ENCODE measurements around the gene TTLL11.

TTLL11 gene

GRCh38 chr9:122125158-122125508, 32.0 kb upstream of the TTLL11 start:
- no peak overlapping the region for H3K9ac ChIP-seq (ENCODE audit: low read depth, low read length, poor library complexity, severe bottlenecking)
- no peaks in the 10 kb centered on the region for H3K9me3 ChIP-seq (ENCODE audit: insufficient read depth, low read depth, low read length)
- TF ChIP-seq EZH2phosphoT487 (IDR thresholded peaks at IDR 0.05; ENCODE audit: borderline replicate concordance) (no peak), CTCF (conservative IDR thresholded peaks at IDR 0.05; ENCODE audit: low read length) (peak; percentile 94)
- H3K27me3 ChIP-seq (ENCODE audit: insufficient read depth, low read length, poor library complexity, severe bottlenecking): no peaks in the 10 kb centered on the region
- H3F3A ChIP-seq (ENCODE audit: low read depth): no peaks in the 10 kb centered on the region
- H3K4me2 ChIP-seq (ENCODE audit: low read depth, low read length, poor library complexity, severe bottlenecking): no peak overlapping the region
- no peaks in the 10 kb centered on the region for H4K20me1 ChIP-seq (ENCODE audit: insufficient read depth, low read length, poor library complexity, severe bottlenecking)
- no peaks in the 10 kb centered on the region for H3K9me2 ChIP-seq (replicated peaks; ENCODE audit: low read depth, low read length)
- H2AFZ ChIP-seq (ENCODE audit: low read length): peak overlapping the region; percentile 68
- H3K36me3 ChIP-seq (ENCODE audit: insufficient read depth, low read length): no peaks in the 10 kb centered on the region
- H3K79me2 ChIP-seq (ENCODE audit: insufficient read depth, low read length): no peaks in the 10 kb centered on the region
- H3K4me1 ChIP-seq (ENCODE audit: insufficient read depth, low read length, poor library complexity, severe bottlenecking): peaks cover 7% of the 10 kb centered on the region
- no peak overlapping the region for H3K4me3 ChIP-seq (ENCODE audit: low read length, poor library complexity, severe bottlenecking)

DNA sequence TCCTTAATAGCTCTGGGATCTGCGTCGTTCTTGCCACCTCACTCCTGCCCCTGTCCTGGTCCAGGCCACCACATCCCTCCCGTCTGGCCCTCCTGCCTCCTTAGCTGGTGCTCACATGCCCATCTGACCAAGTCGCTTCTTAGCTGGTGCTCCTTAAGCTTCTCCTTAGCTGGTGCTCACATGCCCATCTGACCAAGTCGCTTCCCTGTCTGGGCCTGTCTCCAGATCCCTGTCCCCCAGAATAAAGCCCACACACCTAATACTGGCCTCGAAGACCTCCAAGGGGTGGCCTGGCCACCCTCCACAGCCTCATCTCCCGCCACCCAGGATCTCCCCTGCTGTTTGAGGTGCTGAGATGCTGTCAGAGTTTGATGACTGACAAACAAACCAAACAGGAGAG, 31.4 kb upstream of the TTLL11 start:
- Histone ChIP-seq H3K4me2 (ENCODE audit: low read depth, low read length, poor library complexity, severe bottlenecking) (no peak overlapping the region), H3F3A (ENCODE audit: low read depth) (no peaks in the 10 kb centered on the region), H3K9me2 (replicated peaks; ENCODE audit: low read depth, low read length) (no peaks in the 10 kb centered on the region), H3K9ac (ENCODE audit: low read depth, low read length, poor library complexity, severe bottlenecking) (no peak overlapping the region), H3K79me2 (ENCODE audit: insufficient read depth, low read length) (no peaks in the 10 kb centered on the region), H2AFZ (ENCODE audit: low read length) (no peak overlapping the region), H3K4me1 (ENCODE audit: insufficient read depth, low read length, poor library complexity, severe bottlenecking) (peaks cover 7% of the 10 kb centered on the region), H3K4me3 (ENCODE audit: low read length, poor library complexity, severe bottlenecking) (no peak overlapping the region), H3K27me3 (ENCODE audit: insufficient read depth, low read length, poor library complexity, severe bottlenecking) (no peaks in the 10 kb centered on the region), H3K9me3 (ENCODE audit: insufficient read depth, low read depth, low read length) (no peaks in the 10 kb centered on the region), H3K36me3 (ENCODE audit: insufficient read depth, low read length) (no peaks in the 10 kb centered on the region), H4K20me1 (ENCODE audit: insufficient read depth, low read length, poor library complexity, severe bottlenecking) (no peaks in the 10 kb centered on the region)
- no peak for TF ChIP-seq CTCF (conservative IDR thresholded peaks at IDR 0.05; ENCODE audit: low read length)
- TF ChIP-seq EZH2phosphoT487 (IDR thresholded peaks at IDR 0.05; ENCODE audit: borderline replicate concordance): no peak

DNA sequence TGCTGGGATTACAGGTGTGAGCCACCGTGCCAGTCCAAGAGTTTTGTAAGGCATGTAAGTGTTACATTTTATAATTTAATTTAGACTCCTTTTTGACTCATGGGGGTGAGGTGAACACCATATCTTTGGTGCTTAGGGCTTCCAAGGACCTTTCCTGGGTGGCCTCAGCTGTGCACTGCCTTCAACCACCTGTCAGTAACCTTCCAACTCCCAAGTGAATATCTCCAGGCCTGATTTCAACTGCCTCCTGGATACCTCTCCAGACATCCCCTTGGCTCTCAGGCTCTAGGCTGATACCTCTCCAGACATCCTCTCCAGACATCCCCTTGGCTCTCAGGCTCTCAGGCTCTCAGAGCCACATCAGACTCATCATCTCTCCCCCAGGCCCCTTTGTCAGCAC, 30.9 kb upstream of the TTLL11 start:
- Histone ChIP-seq H3K79me2 (ENCODE audit: insufficient read depth, low read length) (no peaks in the 10 kb centered on the region), H3K9me3 (ENCODE audit: insufficient read depth, low read depth, low read length) (no peaks in the 10 kb centered on the region), H3K9ac (ENCODE audit: low read depth, low read length, poor library complexity, severe bottlenecking) (no peak overlapping the region), H3K4me2 (ENCODE audit: low read depth, low read length, poor library complexity, severe bottlenecking) (no peak overlapping the region), H3K27me3 (ENCODE audit: insufficient read depth, low read length, poor library complexity, severe bottlenecking) (no peaks in the 10 kb centered on the region), H3K4me1 (ENCODE audit: insufficient read depth, low read length, poor library complexity, severe bottlenecking) (peaks cover 7% of the 10 kb centered on the region), H3K36me3 (ENCODE audit: insufficient read depth, low read length) (no peaks in the 10 kb centered on the region), H3F3A (ENCODE audit: low read depth) (no peaks in the 10 kb centered on the region), H3K4me3 (ENCODE audit: low read length, poor library complexity, severe bottlenecking) (no peak overlapping the region), H4K20me1 (ENCODE audit: insufficient read depth, low read length, poor library complexity, severe bottlenecking) (no peaks in the 10 kb centered on the region), H3K9me2 (replicated peaks; ENCODE audit: low read depth, low read length) (no peaks in the 10 kb centered on the region), H2AFZ (ENCODE audit: low read length) (no peak overlapping the region)
- no peak for TF ChIP-seq CTCF (conservative IDR thresholded peaks at IDR 0.05; ENCODE audit: low read length)
- TF ChIP-seq EZH2phosphoT487 (IDR thresholded peaks at IDR 0.05; ENCODE audit: borderline replicate concordance): no peak

Data from Loucy (cell line).